HepG2 (cell line): ENCODE data around the gene ARL14EPL.

Source experiments
- ATF3 ChIP-seq: sonication (generic); formaldehyde crosslinking; IDR thresholded peaks from 2 replicates; pipeline ENCODE4 v1.4.0; 2020; ENCODE audit warnings: missing genetic modification reagents
- ATF7-NPFF ChIP-seq: sonication (generic); formaldehyde crosslinking; IDR thresholded peaks from 2 replicates; pipeline ENCODE4 v1.8.1; 2023; ENCODE audit warnings: mild to moderate bottlenecking, low read depth, missing genetic modification reagents, moderate library complexity
- CTCF ChIP-seq: sonication (generic); formaldehyde crosslinking; IDR thresholded peaks from 2 replicates; pipeline ENCODE4 v1.5.0; 2020; ENCODE audit warnings: mild to moderate bottlenecking, missing genetic modification reagents, moderate library complexity
- HOXA3 ChIP-seq: sonication (generic); formaldehyde crosslinking; IDR thresholded peaks from 2 replicates; pipeline ENCODE4 v1.5.0; 2020; ENCODE audit warnings: missing genetic modification reagents
- HOXA5 ChIP-seq: sonication (generic); formaldehyde crosslinking; IDR thresholded peaks from 2 replicates; pipeline ENCODE4 v1.4.0; 2020; ENCODE audit warnings: missing genetic modification reagents
- MAX ChIP-seq: IDR thresholded peaks from 2 replicates; pipeline ENCODE4 v1.6.1; 2012; ENCODE audit warnings: inconsistent platforms
- POLR2A ChIP-seq, 2 experiments: IDR thresholded peaks; 2 replicates each; pipeline ENCODE4 v1.6.1; 2011; ENCODE audit warnings: low read depth in 2 of 2, low read length in 2 of 2, mild to moderate bottlenecking in 1 of 2, moderate library complexity in 1 of 2; ENCODE audit not compliant: insufficient read depth in 1 of 2
- RAD21 ChIP-seq: fragments of 450-650 bp; formaldehyde crosslinking; IDR thresholded peaks from 2 replicates; pipeline ENCODE4 v1.5.0; 2020; ENCODE audit warnings: mild to moderate bottlenecking
- RXRA ChIP-seq: sonication (generic); formaldehyde crosslinking; IDR thresholded peaks from 2 replicates; pipeline ENCODE4 v1.5.1; 2020; ENCODE audit warnings: missing genetic modification reagents
- TCF7L2 ChIP-seq: IDR thresholded peaks from 2 replicates; pipeline ENCODE4 v1.6.1; 2011; ENCODE audit warnings: mild to moderate bottlenecking, low read depth, low read length, moderate library complexity
- TOE1 ChIP-seq: sonication (generic); formaldehyde crosslinking; IDR thresholded peaks from 2 replicates; pipeline ENCODE4 v1.4.0; 2020; ENCODE audit warnings: mild to moderate bottlenecking, missing genetic modification reagents
- ZNF274 ChIP-seq: sonication (generic); formaldehyde crosslinking; IDR thresholded peaks from 2 replicates; pipeline ENCODE4 v1.5.1; 2020; ENCODE audit warnings: mild to moderate bottlenecking, missing genetic modification reagents
- ZNF570 ChIP-seq: sonication (generic); formaldehyde crosslinking; IDR thresholded peaks from 2 replicates; pipeline ENCODE4 v1.4.0; 2020; ENCODE audit warnings: mild to moderate bottlenecking, missing genetic modification reagents, borderline replicate concordance

GRCh38 chr5:116088062-116088461 is 55.8 kb downstream of the ARL14EPL start:
- no peak for TF ChIP-seq HOXA3
- no peak for TF ChIP-seq CTCF (CRISPR knock-in tag)
- no peak for TF ChIP-seq POLR2A (IDR thresholded peaks at IDR 0.05; ENCODE audit: insufficient read depth in 1 of 2, low read depth in 2 of 2, low read length in 2 of 2)
- TF ChIP-seq HOXA5 (CRISPR knock-in tag): no peak
- no peak for TF ChIP-seq TOE1
- TF ChIP-seq ATF3 (CRISPR knock-in tag): no peak
- no peak for TF ChIP-seq TCF7L2
- no peak for TF ChIP-seq ZNF274
- TF ChIP-seq RXRA: no peak
- TF ChIP-seq ZNF570 (CRISPR knock-in tag): no peak
- TF ChIP-seq ATF7-NPFF (CRISPR knock-in tag): no peak
- TF ChIP-seq MAX: no peak
- no peak for TF ChIP-seq RAD21 (CRISPR knock-in tag)
